HG02798 (cell line): ENCODE results near the gene ADH6.
"Not testable (repeated sequence)": the region's sequence is repeated elsewhere in the genome, so short reads cannot be mapped to it uniquely, and the experiment has no call there.

ENCODE experiments used
- ATAC-seq: cut with Tn5 transposase; IDR thresholded peaks from one replicate; pipeline ENCODE4 v1.9.1; 2021; ENCODE audit warnings: mild to moderate bottlenecking; ENCODE audit not compliant: unreplicated experiment, poor library complexity

The ADH6 gene

DNA sequence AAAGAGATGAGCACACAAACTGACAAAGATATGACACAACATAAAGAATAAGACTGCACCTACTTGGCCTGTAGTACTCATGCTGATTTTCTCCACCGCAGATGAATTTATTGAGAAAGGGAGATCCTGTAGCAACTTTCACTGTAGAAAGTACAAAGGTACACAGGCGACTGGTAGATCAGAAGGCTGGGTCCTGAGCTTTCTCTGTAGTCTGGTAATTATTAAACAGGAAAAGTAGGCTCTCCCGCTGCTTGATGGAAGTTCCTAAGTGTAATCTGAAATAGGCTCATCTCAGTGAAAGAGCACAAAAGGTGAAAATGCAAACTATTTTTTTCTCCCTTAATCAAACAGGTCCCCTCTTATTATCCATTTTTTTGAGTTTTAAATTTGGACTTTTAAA, at the start of gene ADH6:
ADH6 (minus strand) TSS at position 175 of the 400 bp plus-strand sequence; CDS start at position 81, 94 bp downstream.
- no peak for ATAC-seq

DNA sequence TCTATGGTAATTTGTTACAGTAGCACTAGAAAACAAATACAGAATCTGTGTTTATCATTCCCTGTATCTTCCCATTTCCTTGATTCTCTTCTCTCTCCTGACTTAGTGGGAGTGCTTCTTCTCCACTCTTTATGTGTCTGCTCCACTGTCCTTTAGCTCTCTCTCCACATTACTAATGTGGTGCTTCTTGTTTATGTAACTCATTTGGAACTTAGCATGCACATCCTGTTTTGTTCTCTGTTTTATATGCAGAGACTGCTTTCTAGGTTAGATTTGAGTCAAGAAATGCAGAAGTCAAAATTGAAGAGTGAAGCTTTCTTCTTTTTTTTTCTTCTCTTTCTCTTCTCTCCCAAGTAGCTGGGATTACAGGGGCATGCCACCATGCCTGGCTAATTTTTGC, 45.9 kb upstream of the ADH6 start:
- no peak for ATAC-seq

DNA sequence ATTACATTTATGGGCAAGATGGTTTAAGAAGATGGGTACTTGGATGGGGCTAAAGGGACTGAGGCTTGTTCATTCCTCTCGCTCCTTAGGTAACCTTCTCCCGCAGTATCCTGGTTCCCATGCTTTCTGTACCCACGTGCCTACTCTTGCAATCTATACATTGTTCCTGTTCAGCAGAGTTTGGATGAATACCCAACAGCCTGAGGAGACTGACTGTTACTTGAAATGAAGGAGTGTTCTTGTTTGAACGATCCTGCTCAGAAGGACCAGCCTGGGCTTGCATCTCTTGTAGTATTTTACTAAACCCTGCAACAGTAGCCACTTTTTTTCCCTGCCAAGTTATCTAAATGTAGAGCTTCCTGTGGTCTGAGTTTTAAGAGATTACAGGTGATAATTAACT, 33.7 kb upstream of the ADH6 start:
- ATAC-seq: no peak

DNA sequence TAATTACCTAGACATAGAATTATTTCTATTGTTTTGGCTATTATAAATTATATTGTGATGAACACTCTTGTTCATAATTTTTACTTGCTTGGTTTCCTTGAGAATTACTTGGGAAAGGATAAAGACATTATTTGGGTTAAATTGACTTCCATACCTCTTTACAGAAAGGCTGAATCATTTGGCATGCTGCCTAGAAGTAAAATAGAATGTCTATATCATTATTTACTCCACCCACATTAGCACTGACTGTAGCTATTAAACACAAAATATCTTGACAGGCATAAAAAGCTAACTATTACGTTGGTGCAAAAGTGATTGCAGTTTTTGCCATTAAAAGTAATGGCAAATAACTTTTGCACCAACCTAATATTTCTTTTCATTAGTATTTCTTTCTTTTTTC, 29.7 kb upstream of the ADH6 start:
- no peak for ATAC-seq

DNA sequence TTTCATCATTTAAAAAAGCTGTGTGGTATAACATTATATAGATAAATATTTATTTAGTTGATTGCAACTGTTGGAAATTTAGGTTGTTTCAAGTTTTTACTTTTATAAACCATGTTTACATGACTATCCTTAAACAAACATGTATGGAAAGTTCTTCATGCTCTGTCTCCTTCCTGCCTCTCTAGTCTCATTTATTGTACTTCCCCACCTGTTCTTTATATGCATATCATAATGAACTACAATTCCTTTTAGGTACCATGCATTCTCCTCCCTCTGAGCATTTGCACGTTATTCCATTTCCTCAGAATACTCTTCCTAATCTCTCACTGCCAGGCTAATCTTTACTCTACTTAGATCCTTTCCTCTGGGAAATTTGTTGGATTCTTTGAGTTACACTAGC, 16.9 kb upstream of the ADH6 start:
- ATAC-seq: no peak

DNA sequence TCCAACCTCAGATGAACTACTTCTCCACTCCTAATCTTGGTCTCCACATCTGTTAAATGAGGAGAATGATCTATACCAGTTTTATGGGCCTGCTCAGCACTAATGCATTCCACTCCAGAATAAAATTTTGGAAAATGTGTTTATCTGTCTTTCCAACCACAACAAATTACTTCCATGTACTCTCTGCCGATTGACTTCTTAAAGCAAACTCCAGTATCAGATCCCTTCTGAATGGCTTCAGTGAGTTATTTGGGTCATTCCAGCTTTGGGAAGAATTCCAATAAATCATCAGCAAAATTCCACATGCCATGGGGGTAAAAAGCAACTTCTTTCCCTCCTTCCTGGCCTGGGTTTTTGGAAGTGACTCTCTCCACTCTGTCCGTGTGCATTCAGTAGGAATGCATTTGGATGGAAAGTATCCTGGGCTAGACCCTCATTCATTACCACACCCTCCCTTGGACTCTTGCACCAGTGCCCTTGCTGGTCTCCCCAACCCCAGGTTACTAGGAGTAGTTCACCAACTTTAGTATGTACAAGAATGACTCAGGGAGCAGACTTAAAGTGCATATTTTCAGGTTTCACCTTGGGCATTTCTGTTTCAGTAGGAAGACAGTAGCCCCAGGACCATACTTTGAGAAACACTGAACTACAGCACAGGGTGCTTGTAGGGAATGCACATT, 15.4 kb upstream of the ADH6 start:
- no peak for ATAC-seq

DNA sequence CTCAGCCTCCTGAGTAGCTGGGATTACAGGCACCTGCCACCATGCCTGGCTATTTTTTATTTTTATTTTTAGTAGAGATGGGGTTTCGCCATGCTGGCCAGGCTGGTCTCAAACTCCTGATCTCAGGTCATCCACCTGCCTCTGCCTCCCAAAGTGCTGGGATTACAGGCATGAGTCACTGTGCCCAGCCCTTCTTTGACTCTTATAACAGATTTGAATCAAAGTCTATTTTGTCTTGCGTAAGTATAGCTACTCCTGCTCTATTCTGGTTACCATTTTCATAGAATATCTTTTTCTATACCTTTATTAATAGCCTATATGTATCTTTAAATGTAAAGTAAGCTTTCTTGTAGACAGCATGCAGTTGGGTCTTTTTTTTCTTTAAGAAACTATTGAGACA, 14.4 kb upstream of the ADH6 start:
- not testable (repeated sequence) for ATAC-seq

DNA sequence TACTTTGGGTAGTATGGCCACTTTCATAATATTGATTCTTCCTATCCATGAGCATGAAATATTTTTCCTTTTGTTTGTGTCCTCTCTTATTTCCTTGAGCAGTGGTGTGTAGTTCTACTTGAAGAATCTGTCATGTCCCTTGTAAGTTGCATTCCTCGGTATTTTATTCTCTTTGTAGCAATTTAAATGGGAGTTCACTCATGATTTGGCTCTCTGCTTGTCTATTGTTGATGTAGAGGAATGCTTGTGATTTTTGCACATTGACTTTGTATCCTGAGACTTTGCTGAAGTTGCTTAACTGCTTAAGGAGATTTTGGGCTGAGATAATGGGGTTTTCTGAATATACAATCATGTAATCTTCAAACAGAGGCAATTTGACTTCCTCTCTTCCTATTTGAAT, 9.7 kb upstream of the ADH6 start:
- not testable (repeated sequence) for ATAC-seq

DNA sequence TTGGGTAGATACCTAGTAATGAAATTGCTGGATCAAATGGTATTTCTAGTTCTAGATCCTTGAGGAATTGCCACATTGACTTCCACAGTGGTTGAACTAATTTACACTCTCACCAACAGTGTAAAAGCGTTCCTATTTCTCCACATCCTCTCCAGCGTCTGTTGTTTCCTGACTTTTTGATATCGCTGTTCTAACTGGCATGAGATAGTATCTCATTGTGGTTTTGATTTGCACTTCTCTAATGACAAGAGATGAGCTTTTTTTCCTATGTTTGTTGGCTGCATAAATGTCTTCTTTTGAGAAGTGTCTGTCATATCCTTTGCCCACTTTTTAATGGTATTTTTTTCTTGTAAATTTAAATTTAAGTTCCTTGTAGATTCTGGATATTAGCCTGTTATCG, 8.6 kb upstream of the ADH6 start:
- not testable (repeated sequence) for ATAC-seq

DNA sequence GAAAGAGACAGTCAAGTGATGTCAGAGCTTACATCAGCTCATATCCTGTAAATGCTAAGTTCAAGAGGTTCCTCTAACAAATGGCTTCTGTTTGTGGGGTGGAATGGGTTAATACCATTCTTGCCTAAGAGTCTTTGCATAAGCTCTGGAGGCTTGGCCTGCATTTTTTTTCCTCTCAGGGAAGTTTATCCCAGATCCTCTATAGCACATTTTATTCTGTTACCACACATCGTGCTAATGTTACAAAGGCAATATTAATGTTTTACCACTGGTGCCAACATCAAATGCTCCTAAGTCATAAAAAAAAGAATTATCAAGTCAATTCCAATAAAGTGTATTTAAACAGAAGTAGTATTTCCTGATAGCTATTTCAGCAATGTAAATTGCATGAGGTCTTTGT, 2.9 kb upstream of the ADH6 start:
- no peak for ATAC-seq

DNA sequence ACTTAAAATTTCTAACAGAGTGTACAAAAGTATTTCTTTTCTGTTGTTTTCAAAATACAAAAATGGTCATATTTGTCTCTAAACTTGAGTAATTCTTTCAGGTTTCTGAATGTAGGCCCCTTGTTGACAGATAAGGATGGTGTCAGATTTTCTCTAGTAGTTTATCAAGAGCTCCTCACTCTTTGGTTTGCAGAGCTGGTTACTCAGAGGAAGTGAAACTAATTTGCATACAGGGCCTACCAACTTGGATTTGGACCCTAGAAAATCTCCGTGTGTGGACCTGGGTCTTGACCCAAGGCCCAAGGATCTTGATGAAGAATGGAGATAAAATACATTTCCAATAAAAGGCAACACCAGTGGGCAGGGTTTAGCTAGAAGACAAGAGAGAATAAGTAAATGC, 433 bp upstream of the ADH6 start:
- no peak for ATAC-seq

DNA sequence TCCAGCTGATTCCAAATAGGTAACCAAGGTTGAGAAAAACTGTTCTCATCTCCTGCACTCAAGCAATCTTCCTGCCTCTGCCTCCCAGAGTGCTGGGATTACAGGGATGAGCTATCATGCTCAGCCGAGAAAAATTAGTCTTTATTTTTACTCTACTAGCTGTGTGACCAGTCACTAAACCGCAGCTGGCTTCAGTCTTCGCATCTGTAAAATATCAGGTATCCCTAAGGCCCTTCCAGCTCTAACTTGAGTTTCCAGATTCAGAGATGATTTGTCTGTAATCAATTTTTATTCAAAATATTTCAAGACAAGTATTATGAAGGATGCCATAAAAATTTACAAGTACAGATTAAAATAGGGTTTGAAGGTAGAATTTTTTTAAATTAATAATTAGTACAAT, 3.5 kb downstream of the ADH6 start:
- no peak for ATAC-seq

DNA sequence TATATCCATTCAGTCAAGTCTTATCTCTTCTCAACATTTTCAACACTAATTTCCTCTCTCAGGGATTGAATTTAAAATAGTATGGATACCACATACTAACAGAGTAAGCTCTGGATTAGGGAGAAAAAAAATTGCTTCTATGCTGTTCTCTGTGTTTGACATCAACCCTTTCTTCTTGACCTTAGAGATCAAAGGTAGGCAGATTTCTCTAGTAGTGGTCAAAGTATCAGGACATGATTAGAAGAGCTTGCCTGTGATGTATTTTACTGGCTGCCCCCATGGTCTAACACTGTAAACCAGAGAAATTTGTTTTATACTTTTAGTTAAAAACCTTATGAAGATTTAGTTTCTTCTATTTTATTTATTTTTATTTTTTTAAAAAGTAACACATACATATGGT, 8.3 kb downstream of the ADH6 start:
- ATAC-seq: no peak

DNA sequence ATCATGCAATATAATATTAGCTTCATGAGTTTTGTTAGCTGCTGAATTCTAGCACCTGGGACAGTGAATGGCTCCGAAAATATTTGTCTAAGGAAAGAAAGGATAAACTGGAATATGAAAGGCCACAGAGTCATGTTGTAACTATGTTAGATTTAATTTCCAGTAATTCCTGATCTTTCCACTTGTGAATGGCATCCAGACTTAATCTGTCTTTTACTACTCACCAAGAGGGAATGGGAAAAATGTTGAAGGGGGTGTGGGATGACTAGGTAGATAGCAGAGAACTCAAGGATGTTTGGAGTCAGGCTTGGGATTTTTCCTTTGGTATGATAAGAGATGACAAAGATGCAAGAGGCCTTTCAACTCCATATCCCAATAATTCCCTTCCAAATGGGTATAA, 9.4 kb downstream of the ADH6 start:
- ATAC-seq: no peak

DNA sequence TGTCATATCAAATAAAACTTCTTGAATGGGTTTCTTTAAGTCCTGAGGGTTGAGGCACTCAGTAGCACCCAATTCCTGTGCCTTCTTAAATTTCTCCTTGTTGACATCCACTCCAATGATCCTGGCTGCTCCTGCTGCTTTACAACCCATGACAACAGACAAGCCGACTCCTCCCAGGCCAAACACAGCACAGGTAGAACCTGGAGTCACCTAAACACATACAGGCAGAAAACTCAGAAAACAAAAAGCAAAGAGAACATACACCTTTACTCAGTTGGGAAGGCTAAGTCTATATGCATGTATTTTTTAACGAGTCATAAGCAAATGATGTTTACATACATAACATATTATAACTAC, 10.3 kb downstream of the ADH6 start:
- ATAC-seq: no peak

DNA sequence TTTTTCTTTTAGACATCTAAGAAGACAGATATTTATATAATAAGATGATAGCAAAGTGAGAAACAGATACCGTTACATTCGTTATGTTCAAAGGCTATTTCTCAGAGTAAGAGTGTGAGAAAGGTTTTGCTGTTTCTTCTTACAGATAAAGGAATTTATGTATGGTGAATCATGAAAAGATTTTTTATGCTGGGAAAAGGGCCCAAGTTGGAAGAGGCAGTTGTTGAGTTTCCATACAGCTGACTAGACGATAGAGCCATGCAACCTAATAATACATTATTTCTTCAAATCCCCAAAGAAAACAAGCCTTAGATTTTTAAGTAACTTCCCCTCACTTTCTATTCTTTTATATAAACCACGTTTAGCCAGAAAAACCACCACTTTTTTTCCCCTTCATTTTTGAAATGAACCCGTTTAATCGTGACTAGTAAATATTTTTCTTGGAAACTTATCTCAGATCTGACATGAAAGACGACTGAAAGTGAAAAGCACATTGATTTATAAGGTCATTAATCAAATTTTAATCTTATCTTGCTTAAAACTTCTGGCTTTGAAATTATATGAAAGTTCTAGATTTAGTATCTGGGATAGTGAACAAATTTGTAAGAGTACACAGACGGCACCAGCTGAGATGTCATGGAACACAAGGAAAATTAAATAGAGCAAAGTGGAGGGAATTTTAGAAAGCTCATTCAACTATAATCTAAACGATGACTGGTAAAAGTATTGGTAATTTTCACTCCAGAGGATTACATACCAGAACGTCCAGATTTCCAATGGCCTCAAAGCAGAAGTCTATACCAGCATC, 10.9 kb downstream of the ADH6 start:
- no peak for ATAC-seq

DNA sequence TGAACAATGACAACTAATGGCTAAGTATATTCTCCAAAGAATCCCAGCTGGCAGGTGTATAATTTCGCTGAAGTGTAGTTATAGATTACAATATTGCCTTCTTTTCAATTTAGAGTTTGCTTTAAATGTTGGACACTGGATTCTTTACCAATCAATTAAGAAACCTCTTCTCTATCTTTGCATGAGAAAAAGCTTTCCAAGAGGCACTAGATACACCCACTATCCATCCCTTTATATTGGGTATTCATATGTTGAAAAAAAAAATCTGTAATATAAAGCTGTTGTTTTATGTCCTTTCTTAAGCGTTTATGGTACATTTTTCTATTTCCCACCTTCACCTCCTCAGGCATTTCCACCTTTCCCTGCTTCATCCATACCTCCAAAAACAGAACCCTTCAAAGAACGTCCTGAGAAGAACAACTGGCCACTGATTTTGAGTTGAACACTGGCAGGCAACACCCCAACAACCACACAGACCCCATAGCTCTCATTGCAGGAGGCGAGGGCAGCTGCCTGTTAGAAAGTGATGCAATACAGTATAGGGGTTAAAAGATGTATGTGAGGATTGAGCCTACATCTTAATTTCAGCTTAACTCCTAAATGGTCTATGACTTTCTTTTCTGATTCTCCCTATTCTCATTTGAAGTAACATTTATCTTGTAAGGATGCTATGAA, 11.8 kb downstream of the ADH6 start:
- ATAC-seq: no peak

DNA sequence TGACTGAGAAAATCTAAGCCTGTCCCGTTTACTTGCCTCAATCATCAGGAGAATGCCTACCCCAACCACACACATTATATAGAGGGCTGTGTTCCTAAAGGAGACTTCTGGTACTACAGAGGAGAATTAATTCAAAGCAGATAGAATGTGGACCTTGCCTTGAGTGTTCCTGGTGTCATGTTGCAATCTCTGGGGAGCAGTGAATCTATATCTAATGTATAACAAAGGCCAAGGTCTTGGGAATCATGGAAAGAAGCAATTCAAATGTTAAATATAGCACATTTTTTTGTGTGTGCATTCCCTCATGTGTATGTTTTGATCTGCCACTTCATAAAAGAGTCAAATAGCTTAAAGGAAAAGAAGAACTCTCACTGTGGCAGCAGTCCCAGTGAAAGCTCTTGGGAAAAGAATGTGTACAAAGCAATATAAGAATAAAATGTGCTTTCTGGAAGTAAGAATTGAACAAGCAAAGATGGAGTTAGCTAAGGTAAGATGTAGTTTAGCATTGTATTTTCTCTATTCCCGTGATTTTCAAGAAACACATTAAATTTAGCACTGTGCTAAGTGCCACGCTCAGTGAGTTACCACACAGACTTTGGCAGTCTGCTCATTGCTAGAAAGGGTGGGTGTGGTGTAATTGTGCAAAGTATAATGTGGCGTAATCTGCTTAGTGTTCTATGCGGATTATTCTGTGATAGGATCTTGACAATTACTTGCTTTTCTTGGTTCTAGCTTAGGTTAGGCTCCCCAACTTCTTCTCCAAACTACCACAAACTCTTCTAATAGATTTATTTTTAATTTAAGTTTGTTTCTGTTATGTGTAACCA, 13.7 kb downstream of the ADH6 start:
- no peak for ATAC-seq

DNA sequence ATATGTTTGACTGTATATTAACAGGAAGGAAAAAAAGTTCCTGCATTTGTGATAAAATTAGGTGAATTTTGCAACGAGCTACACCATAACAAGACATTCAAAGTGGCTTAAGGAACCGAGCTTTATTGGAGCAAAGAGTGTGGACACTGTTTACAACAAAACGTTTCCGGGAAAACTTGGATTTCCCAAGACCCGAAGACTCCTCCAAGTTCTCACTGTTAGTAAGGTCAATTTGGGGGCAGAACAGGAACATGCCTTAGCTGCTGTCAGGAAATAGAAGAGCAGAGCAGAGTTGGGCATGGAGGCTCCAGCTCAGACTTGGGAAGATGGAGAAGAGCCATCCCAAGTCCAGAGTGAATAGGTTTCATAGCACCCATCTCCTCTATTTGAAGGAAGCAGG, 16.5 kb downstream of the ADH6 start:
- ATAC-seq: no peak

DNA sequence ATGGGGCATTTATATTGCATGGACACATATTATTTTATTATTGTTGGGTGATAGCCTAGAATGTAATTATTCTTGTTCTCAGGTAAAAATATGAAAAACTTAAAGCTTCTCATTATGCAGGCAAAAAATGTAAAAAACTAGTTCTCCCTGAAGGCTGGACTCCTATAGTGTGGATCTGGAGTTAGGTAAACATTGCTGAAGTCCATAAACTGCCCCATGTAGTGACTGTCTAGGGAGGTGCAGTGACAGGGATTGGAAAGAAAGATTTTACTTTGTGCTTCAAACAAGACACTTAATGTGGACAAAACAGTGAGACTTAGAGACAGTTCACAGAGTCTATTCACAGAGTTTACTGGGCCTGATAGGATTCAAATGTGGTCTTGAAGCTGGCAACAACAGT, 17.0 kb downstream of the ADH6 start:
- no peak for ATAC-seq

DNA sequence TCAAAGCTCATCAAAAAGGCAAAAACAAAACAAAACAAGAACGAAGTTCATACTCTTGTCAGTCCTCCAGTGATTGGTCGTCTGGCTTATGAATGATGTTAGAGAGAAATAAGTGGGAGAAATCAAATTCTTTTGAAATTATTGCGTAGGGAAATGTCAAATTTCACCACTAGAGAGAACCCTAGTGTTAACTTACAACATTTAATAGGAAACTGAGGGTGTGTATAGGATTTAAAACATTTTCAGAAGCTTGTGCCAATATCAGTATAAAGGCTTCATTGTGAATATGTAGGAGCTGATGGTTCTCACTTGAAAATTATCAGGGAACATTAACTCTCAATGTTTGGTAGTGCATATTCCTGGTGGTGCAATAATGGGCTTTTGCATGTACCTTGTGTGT, 17.4 kb downstream of the ADH6 start:
- no peak for ATAC-seq
